ENCODE results near the gene RSL24D1.

RSL24D1 gene

GRCh38 chr15:55230051-55230670 lies 33.4 kb upstream of the RSL24D1 start:
- Histone ChIP-seq H3K27me3 (ENCODE audit: low read depth) (no peaks in the 10 kb centered on the region), H3K4me3 (no peak overlapping the region), H3K4me1 (no peaks in the 10 kb centered on the region), H3K9me3 (no peaks in the 10 kb centered on the region), H3K36me3 (replicated peaks) (no peaks in the 10 kb centered on the region)
- DNase-seq (ENCODE audit: low spot score in 2 of 2): no peak
- in situ Hi-C loops (cut with MboI; ENCODE audit: low sequenced_read_pairs): no loop called here

- no peak for DNase-seq (ENCODE audit: low spot score in 2 of 2)
- no peaks in the 10 kb centered on the region for H3K4me1 ChIP-seq
- H3K27me3 ChIP-seq (ENCODE audit: low read depth): no peaks in the 10 kb centered on the region
- in situ Hi-C loops (cut with MboI; ENCODE audit: low sequenced_read_pairs): no loop called here
- H3K4me3 ChIP-seq: no peak overlapping the region
- H3K9me3 ChIP-seq: no peaks in the 10 kb centered on the region
- H3K36me3 ChIP-seq (replicated peaks): no peaks in the 10 kb centered on the region
These were observed 29.4 kb upstream of the RSL24D1 start for GRCh38 chr15:55226127-55226526.

- H3K36me3 ChIP-seq (replicated peaks): no peaks in the 10 kb centered on the region
- no peak for DNase-seq (ENCODE audit: low spot score in 2 of 2)
- in situ Hi-C loops (cut with MboI; ENCODE audit: low sequenced_read_pairs): loop anchor here (25.0 kb wide), 1 partner anchor 412 kb away; no protein-coding TSS in a partner anchor
These were observed 28.2 kb upstream of the RSL24D1 start for GRCh38 chr15:55224892-55225291.

GRCh38 chr15:55222588-55222987 lies 25.8 kb upstream of the RSL24D1 start:
- DNase-seq (ENCODE audit: low spot score in 2 of 2): no peak
- Histone ChIP-seq H3K27me3 (ENCODE audit: low read depth) (no peaks in the 10 kb centered on the region), H3K4me3 (no peak overlapping the region), H3K9me3 (no peaks in the 10 kb centered on the region), H3K36me3 (replicated peaks) (no peaks in the 10 kb centered on the region), H3K4me1 (no peaks in the 10 kb centered on the region)
- in situ Hi-C loops (cut with MboI; ENCODE audit: low sequenced_read_pairs): loop anchor here (25.0 kb wide), 1 partner anchor 415 kb away; no protein-coding TSS in a partner anchor

More at GRCh38 chr15:55224892-55225291, 28.2 kb upstream of the RSL24D1 start:
- Histone ChIP-seq H3K4me3 (no peak overlapping the region), H3K9me3 (no peaks in the 10 kb centered on the region), H3K4me1 (no peaks in the 10 kb centered on the region), H3K27me3 (ENCODE audit: low read depth) (no peaks in the 10 kb centered on the region)

- Histone ChIP-seq H3K4me3 (no peak overlapping the region), H3K27me3 (ENCODE audit: low read depth) (no peaks in the 10 kb centered on the region), H3K36me3 (replicated peaks) (no peaks in the 10 kb centered on the region), H3K9me3 (no peaks in the 10 kb centered on the region), H3K4me1 (no peaks in the 10 kb centered on the region)
- in situ Hi-C loops (cut with MboI; ENCODE audit: low sequenced_read_pairs): loop anchor here (25.0 kb wide), 1 partner anchor 416 kb away; no protein-coding TSS in a partner anchor
- DNase-seq (ENCODE audit: low spot score in 2 of 2): no peak
These were observed 24.6 kb upstream of the RSL24D1 start for GRCh38 chr15:55221090-55222011.

GRCh38 chr15:55220606-55221005 lies 23.9 kb upstream of the RSL24D1 start:
- in situ Hi-C loops (cut with MboI; ENCODE audit: low sequenced_read_pairs): loop anchor here (25.0 kb wide), 1 partner anchor 417 kb away; no protein-coding TSS in a partner anchor
- Histone ChIP-seq H3K4me1 (no peaks in the 10 kb centered on the region), H3K4me3 (no peak overlapping the region), H3K27me3 (ENCODE audit: low read depth) (no peaks in the 10 kb centered on the region), H3K36me3 (replicated peaks) (no peaks in the 10 kb centered on the region), H3K9me3 (no peaks in the 10 kb centered on the region)
- DNase-seq (ENCODE audit: low spot score in 2 of 2): no peak

GRCh38 chr15:55218056-55218455 lies 21.3 kb upstream of the RSL24D1 start:
- DNase-seq (ENCODE audit: low spot score in 2 of 2): no peak
- Histone ChIP-seq H3K36me3 (replicated peaks) (no peaks in the 10 kb centered on the region; the same call in 1 of the 2 replicates), H3K9me3 (no peaks in the 10 kb centered on the region), H3K27me3 (ENCODE audit: low read depth) (no peaks in the 10 kb centered on the region), H3K4me3 (no peak overlapping the region), H3K4me1 (no peaks in the 10 kb centered on the region)
- in situ Hi-C loops (cut with MboI; ENCODE audit: low sequenced_read_pairs): loop anchor here (5.0 to 25.0 kb wide), 3 partner anchors 69 to 419 kb away; partner anchors contain the start of gene RAB27A

GRCh38 chr15:55204464-55204863 lies 7.7 kb upstream of the RSL24D1 start:
- H3K4me1 ChIP-seq: no peaks in the 10 kb centered on the region
- in situ Hi-C loops (cut with MboI; ENCODE audit: low sequenced_read_pairs): loop anchor here (25.0 kb wide), 1 partner anchor 433 kb away; no protein-coding TSS in a partner anchor
- no peak for DNase-seq (ENCODE audit: low spot score in 2 of 2)

GRCh38 chr15:55202206-55202605 lies 5.5 kb upstream of the RSL24D1 start:
- in situ Hi-C loops (cut with MboI; ENCODE audit: low sequenced_read_pairs): loop anchor here (25.0 kb wide), 1 partner anchor 435 kb away; no protein-coding TSS in a partner anchor
- no peak for DNase-seq (ENCODE audit: low spot score in 2 of 2)
- Histone ChIP-seq H3K4me1 (peaks cover 7% of the 10 kb centered on the region), H3K4me3 (no peak overlapping the region), H3K27me3 (ENCODE audit: low read depth) (no peaks in the 10 kb centered on the region), H3K36me3 (replicated peaks) (no peaks in the 10 kb centered on the region), H3K9me3 (peaks cover 6% of the 10 kb centered on the region; the same call in 1 of the 2 replicates)

More at GRCh38 chr15:55204464-55204863, 7.7 kb upstream of the RSL24D1 start:
- peaks cover 3% of the 10 kb centered on the region; the same call in 1 of the 2 replicates for H3K9me3 ChIP-seq
- H3K4me3 ChIP-seq: no peak overlapping the region
- H3K27me3 ChIP-seq (ENCODE audit: low read depth): no peaks in the 10 kb centered on the region
- no peaks in the 10 kb centered on the region for H3K36me3 ChIP-seq (replicated peaks)

GRCh38 chr15:55198706-55199105 lies 2.0 kb upstream of the RSL24D1 start:
- Histone ChIP-seq H3K4me1 (peaks cover 17% of the 10 kb centered on the region), H3K27me3 (ENCODE audit: low read depth) (no peaks in the 10 kb centered on the region), H3K36me3 (replicated peaks) (peaks cover 11% of the 10 kb centered on the region), H3K4me3 (no peak overlapping the region), H3K9me3 (peaks cover 6% of the 10 kb centered on the region; the same call in 1 of the 2 replicates)
- in situ Hi-C loops (cut with MboI; ENCODE audit: low sequenced_read_pairs): no loop called here
- DNase-seq (ENCODE audit: low spot score in 2 of 2): no peak

GRCh38 chr15:55197719-55198118 lies 978 bp upstream of the RSL24D1 start:
- Histone ChIP-seq H3K4me3 (peak overlapping the region; percentile 85), H3K4me1 (peaks cover 19% of the 10 kb centered on the region), H3K9me3 (peaks cover 6% of the 10 kb centered on the region; the same call in 1 of the 2 replicates), H3K36me3 (replicated peaks) (peaks cover 20% of the 10 kb centered on the region), H3K27me3 (ENCODE audit: low read depth) (no peaks in the 10 kb centered on the region)
- no peak for DNase-seq (ENCODE audit: low spot score in 2 of 2)
- in situ Hi-C loops (cut with MboI; ENCODE audit: low sequenced_read_pairs): no loop called here

- H3K4me3 ChIP-seq: peak overlapping the region; percentile 85
- H3K4me1 ChIP-seq: peaks cover 19% of the 10 kb centered on the region
- DNase-seq (ENCODE audit: low spot score in 2 of 2): no peak
- in situ Hi-C loops (cut with MboI; ENCODE audit: low sequenced_read_pairs): no loop called here
- H3K36me3 ChIP-seq (replicated peaks): peaks cover 24% of the 10 kb centered on the region
- H3K9me3 ChIP-seq: peaks cover 6% of the 10 kb centered on the region; the same call in 1 of the 2 replicates
- H3K27me3 ChIP-seq (ENCODE audit: low read depth): no peaks in the 10 kb centered on the region
These were observed 593 bp upstream of the RSL24D1 start for GRCh38 chr15:55197362-55197705.

GRCh38 chr15:55195996-55196395 lies 745 bp downstream of the RSL24D1 start:
- H3K4me1 ChIP-seq: peaks cover 19% of the 10 kb centered on the region
- peaks cover 37% of the 10 kb centered on the region for H3K36me3 ChIP-seq (replicated peaks)
- H3K4me3 ChIP-seq: peak overlapping the region; percentile 85
- DNase-seq (ENCODE audit: low spot score in 2 of 2): no peak
- peaks cover 6% of the 10 kb centered on the region; the same call in 1 of the 2 replicates for H3K9me3 ChIP-seq
- no peaks in the 10 kb centered on the region for H3K27me3 ChIP-seq (ENCODE audit: low read depth)
- in situ Hi-C loops (cut with MboI; ENCODE audit: low sequenced_read_pairs): no loop called here

All from HAP-1 (cell line).